ENCODE results near the gene COQ4. TPM values are rescaled to one million over a fixed set of nuclear protein-coding genes. Genes with fewer than 3 reads are reported as not detected.

The COQ4 gene
- polyA plus RNA-seq, 1 of the 3 experiments (the other 2 are of a cell fraction): 57.2 TPM

DNA sequence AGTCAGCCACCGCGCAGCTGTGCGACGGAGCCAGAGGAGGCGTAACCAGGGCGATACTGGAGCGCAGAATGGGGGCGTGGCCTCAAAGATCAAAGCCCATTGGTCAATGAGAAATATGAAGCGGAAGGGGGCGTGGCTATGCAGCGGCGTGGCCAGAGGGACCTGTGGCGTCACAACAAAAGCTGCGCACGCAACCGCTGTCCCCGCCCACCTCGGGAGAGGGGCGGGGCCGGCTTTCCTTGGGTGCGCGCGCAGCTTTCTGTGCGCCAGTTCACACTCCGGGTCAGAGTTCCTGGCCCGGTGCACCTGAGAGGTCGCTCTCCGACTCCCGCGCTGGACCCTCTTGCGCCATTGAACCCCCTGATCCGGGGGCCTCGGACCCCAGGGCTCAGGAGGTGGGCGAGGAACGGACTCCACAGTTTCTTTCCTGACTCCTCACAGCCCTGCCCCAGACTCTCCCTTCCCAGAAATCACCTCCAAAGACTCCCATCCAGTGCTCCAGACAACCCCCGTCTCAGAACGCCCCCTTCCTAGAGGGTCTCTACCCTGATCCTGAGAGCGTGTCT is 46.5 kb upstream of the COQ4 start, which contains the start of gene SWI5:
Gene SWI5, plus strand, starts transcription at position 269 of the 566 bp plus-strand sequence.
- peak within 1 kb of the TSS; percentile 85 to 90 for H3K4me3 ChIP-seq (ENCODE audit: low read depth in 2 of 2, low read length in 1 of 2)
- peak; percentile 98 for DNase-seq
- H4K20me1 ChIP-seq (ENCODE audit: insufficient read depth): peaks cover 19% of the 10 kb centered on the region; the same call in 1 of the 2 replicates
- peak within 1 kb of the TSS; percentile 75 to 91 for H3K27ac ChIP-seq (ENCODE audit: low read depth in 2 of 2, low read length in 1 of 2)
- H3K9ac ChIP-seq: peak within 1 kb of the TSS; percentile 98
- no peak for TF ChIP-seq PBX3 (IDR thresholded peaks at IDR 0.05)
- TF ChIP-seq POLR2AphosphoS5 (IDR thresholded peaks at IDR 0.05; ENCODE audit: low read depth, low read length): peak; percentile 85; the same call in 1 of the 2 replicates
- no peak for TF ChIP-seq YY1 (IDR thresholded peaks at IDR 0.05; ENCODE audit: low read depth)
- TF ChIP-seq MEF2A (IDR thresholded peaks at IDR 0.05; ENCODE audit: borderline replicate concordance, low read depth): no peak
- no peak for TF ChIP-seq FOSL2 (IDR thresholded peaks at IDR 0.05; ENCODE audit: borderline replicate concordance, low read depth)
- peak; percentile 87 for TF ChIP-seq NRF1 (IDR thresholded peaks at IDR 0.05; ENCODE audit: low read depth, low read length)
- TF ChIP-seq TAF1 (IDR thresholded peaks at IDR 0.05; ENCODE audit: borderline replicate concordance, low read depth, low read length): peak; percentile 48; the same call in 1 of the 2 replicates
- peak; percentile 31; the same call in 1 of the 2 replicates for TF ChIP-seq USF1 (IDR thresholded peaks at IDR 0.05; ENCODE audit: borderline replicate concordance, low read depth)
- TF ChIP-seq ELF1 (IDR thresholded peaks at IDR 0.05): peak; percentile 55; the same call in 1 of the 2 replicates
- TF ChIP-seq TEAD4 (IDR thresholded peaks at IDR 0.05; ENCODE audit: borderline replicate concordance, insufficient read depth): no peak
- TF ChIP-seq RFX5 (IDR thresholded peaks at IDR 0.05; ENCODE audit: low read length): 0 out of 2 replicates have a peak, but pooled peaks have one; percentile 42
- H3K9me2 ChIP-seq: no peaks in the 10 kb centered on the region
- peak within 1 kb of the TSS; percentile 91 for H2AFZ ChIP-seq (ENCODE audit: low read depth)
- H3K4me1 ChIP-seq (ENCODE audit: control insufficient read depth in 1 of 2, insufficient read depth in 2 of 2, low read depth in 1 of 2, low read length in 1 of 2): peaks cover 0 to 15% of the 10 kb centered on the region in 2 experiments; a peak in 1 of 4 replicates
- WGBS (ENCODE audit: low lambda C conversion rate): under 1% methylated on average over 14 of the region's 38 CpGs
- H3K27me3 ChIP-seq (ENCODE audit: insufficient read depth): no peaks in the 10 kb centered on the region
- H3K4me2 ChIP-seq: peak within 1 kb of the TSS; percentile 97
- H3K79me2 ChIP-seq (ENCODE audit: insufficient read depth): peaks cover 61% of the 10 kb centered on the region
- CTCF ChIA-PET: interaction anchor here (0.8 to 1.9 kb wide), 4 partner anchors 19 to 83 kb away, joined by 3 to 5 read pairs (median 4); no protein-coding TSS in a partner anchor
- H3K9me3 ChIP-seq: no peaks in the 10 kb centered on the region
- H3F3A ChIP-seq (replicated peaks; ENCODE audit: insufficient read depth): no peaks in the 10 kb centered on the region
- POLR2A ChIA-PET: interaction anchor here (0.5 to 1.0 kb wide), 5 partner anchors 8 to 85 kb away, joined by 3 to 4 read pairs (median 3); no protein-coding TSS in a partner anchor
- peaks cover 24 to 29% of the 10 kb centered on the region in 2 experiments for H3K36me3 ChIP-seq (replicated peaks in 1 of 2; ENCODE audit: control insufficient read depth in 1 of 2, insufficient read depth in 2 of 2, low read length in 1 of 2)

DNA sequence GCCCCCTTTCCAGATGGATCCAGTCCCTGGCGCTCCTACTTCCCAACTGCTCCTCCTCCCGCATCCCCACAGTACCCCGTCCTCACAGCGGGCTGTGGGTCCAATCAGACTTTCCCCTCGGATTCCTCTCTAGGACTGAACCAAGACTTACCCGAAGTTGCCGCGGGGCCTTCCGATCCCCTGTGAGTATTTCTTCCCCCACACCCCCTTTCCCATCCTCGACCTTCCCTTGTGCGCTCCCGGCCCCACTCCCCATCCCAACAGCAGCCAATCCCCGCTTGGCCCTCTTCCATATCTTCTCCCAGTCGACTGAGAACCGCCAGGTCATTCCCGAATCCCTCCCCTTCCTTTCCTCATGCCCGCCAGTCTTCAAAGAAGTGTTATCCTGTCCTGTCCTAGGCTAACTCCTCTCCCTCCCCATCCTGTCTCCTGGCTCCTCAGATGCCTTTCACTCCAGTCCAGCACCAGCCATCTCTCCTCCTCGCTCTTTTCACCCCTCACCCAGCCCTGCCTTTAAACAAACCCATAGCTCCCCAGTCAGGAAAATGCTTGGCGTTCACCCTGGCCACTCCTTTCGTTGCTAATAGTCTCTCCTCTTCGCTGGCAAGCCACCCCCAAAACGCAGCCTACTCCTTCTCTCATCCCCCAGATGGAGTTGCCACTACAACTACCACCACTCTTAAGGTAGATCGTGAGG is 45.9 kb upstream of the COQ4 start:
- Histone ChIP-seq H2AFZ (ENCODE audit: low read depth) (peak overlapping the region; percentile 87), H3K79me2 (ENCODE audit: insufficient read depth) (peaks cover 59% of the 10 kb centered on the region), H3K36me3 (replicated peaks in 1 of 2; ENCODE audit: control insufficient read depth in 1 of 2, insufficient read depth in 2 of 2, low read length in 1 of 2) (peaks cover 18 to 23% of the 10 kb centered on the region in 2 experiments), H3F3A (replicated peaks; ENCODE audit: insufficient read depth) (peaks cover 3% of the 10 kb centered on the region), H3K4me2 (peak overlapping the region; percentile 97), H3K9me2 (no peaks in the 10 kb centered on the region), H3K27me3 (ENCODE audit: insufficient read depth) (no peaks in the 10 kb centered on the region), H3K9me3 (no peaks in the 10 kb centered on the region), H3K4me1 (ENCODE audit: control insufficient read depth in 1 of 2, insufficient read depth in 2 of 2, low read depth in 1 of 2, low read length in 1 of 2) (peaks cover 0 to 15% of the 10 kb centered on the region in 2 experiments; a peak in 1 of 4 replicates), H3K4me3 (ENCODE audit: low read depth in 2 of 2, low read length in 1 of 2) (peak overlapping the region; percentile 85 to 90), H3K27ac (ENCODE audit: low read depth in 2 of 2, low read length in 1 of 2) (peak overlapping the region; percentile 56 to 68; a peak in 2 of 4 replicates), H3K9ac (peak overlapping the region; percentile 88), H4K20me1 (ENCODE audit: insufficient read depth) (peaks cover 14% of the 10 kb centered on the region; the same call in 1 of the 2 replicates)
- DNase-seq: peak; percentile 62
- 15% methylated on average over 23 of the region's 23 CpGs for WGBS (ENCODE audit: low lambda C conversion rate)
- ChIA-PET CTCF (interaction anchor here (0.8 to 1.9 kb wide), 3 partner anchors 19 to 84 kb away, joined by 3 to 5 read pairs (median 3); no protein-coding TSS in a partner anchor), POLR2A (interaction anchor here (0.9 to 1.0 kb wide), 2 partner anchors 15 to 86 kb away, joined by 3 to 4 read pairs; no protein-coding TSS in a partner anchor)
- no peak for TF ChIP-seq RFX5 (IDR thresholded peaks at IDR 0.05; ENCODE audit: low read length)
- TF ChIP-seq EP300 (IDR thresholded peaks at IDR 0.05; ENCODE audit: borderline replicate concordance in 1 of 2, low read depth in 1 of 2, low read length in 1 of 2): no peak
- no peak for TF ChIP-seq TEAD4 (IDR thresholded peaks at IDR 0.05; ENCODE audit: borderline replicate concordance, insufficient read depth)
- TF ChIP-seq, protein P1, sequence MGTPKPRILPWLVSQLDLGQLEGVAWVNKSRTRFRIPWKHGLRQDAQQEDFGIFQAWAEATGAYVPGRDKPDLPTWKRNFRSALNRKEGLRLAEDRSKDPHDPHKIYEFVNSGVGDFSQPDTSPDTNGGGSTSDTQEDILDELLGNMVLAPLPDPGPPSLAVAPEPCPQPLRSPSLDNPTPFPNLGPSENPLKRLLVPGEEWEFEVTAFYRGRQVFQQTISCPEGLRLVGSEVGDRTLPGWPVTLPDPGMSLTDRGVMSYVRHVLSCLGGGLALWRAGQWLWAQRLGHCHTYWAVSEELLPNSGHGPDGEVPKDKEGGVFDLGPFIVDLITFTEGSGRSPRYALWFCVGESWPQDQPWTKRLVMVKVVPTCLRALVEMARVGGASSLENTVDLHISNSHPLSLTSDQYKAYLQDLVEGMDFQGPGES (IDR thresholded peaks at IDR 0.05; ENCODE audit: low read depth, low read length): no peak
- no peak for TF ChIP-seq PBX3 (IDR thresholded peaks at IDR 0.05)
- no peak for TF ChIP-seq TAF1 (IDR thresholded peaks at IDR 0.05; ENCODE audit: borderline replicate concordance, low read depth, low read length)
- TF ChIP-seq GABPA (IDR thresholded peaks at IDR 0.05; ENCODE audit: low read depth): no peak
- no peak for TF ChIP-seq JUND (IDR thresholded peaks at IDR 0.05)
- TF ChIP-seq RXRA (IDR thresholded peaks at IDR 0.05; ENCODE audit: borderline replicate concordance, low read depth): no peak
- TF ChIP-seq CHD2 (IDR thresholded peaks at IDR 0.05; ENCODE audit: low read length, partially characterized antibody): no peak

Data from SK-N-SH (cell line).